RWPE1 (cell line): ENCODE data around the gene PLEKHO2.

ENCODE experiments used
- CTCF ChIA-PET: fragments of 350-600 bp; sonication (Branson Sonifier 250); formaldehyde crosslinking; extraction: SDS; loops from one replicate; lab custom pipeline; 2021; lab: Yijun Ruan, JAX
- POLR2A ChIA-PET: fragments of 400-600 bp; formaldehyde crosslinking; extraction: SDS; loops from one replicate; lab custom pipeline; 2020; ENCODE audit warnings: antibody characterized with exemption; ENCODE audit not compliant: low non-redundant PET; lab: Yijun Ruan, JAX
- DNase-seq: peaks from one replicate; pipeline ENCODE4 v3.0.0; 2012; ENCODE audit warnings: low spot score
- H3K27ac ChIP-seq: fragments of 450-650 bp; 2 replicates; pipeline ENCODE4 v1.5.1; 2017
- TF ChIP-seq, protein P1 (sequence below): fragments of 450-650 bp; conservative IDR thresholded peaks from 2 replicates; pipeline ENCODE4 v1.5.1; 2017; ENCODE audit warnings: low read depth, mild to moderate bottlenecking

The PLEKHO2 gene

DNA sequence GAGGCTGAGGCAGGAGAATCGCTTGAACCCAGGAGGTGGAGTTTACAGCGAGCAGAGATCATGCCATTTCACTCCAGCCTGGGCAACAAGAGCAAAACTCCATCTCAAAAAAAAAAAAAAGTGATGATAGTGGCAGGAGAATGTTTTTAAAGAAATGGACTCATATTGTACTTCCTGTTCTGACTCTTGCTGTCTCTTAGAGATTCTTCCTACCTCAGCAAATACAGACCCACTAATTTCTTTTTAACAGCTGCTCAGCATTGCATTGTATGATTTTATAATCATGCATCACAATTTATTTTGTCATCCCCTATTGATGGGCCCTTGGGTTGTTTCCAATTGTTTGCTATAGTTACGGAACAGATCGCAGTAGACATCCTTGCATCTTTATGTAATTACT is 61.1 kb downstream of the PLEKHO2 start:
- POLR2A ChIA-PET: no interaction called here
- CTCF ChIA-PET: no interaction called here
- DNase-seq: no peak

DNA sequence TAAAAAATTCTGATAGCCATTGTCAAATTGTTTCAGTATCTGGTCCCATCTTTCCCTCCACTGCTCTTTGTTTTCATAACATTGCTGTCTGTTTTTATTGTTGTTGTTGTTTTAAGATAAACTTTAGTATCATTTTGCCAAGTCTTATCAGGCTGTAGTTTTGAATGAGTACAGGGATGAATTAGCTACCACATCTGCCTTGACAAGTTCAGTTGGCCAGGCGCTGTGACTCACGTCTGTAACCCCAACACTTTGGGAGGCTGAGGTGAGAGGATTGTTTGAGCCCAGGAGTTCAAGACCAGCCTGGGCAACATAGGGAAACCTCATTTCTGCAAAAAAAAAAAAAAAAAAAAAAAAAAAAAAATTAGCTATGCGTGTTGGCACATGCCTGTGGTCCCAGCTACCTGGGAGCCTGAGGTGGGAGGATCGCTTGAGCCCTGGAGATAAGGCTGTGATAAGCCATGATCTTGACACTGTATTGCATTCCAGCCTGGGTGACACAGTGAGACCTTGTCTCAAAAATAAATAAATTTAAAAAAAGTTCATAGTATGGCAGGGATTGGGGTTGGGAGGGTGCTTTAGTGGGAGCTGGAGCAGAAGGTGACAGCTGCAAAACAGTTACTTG is 61.7 kb downstream of the PLEKHO2 start:
- H3K27ac ChIP-seq: no peak overlapping the region
- TF ChIP-seq, protein P1, sequence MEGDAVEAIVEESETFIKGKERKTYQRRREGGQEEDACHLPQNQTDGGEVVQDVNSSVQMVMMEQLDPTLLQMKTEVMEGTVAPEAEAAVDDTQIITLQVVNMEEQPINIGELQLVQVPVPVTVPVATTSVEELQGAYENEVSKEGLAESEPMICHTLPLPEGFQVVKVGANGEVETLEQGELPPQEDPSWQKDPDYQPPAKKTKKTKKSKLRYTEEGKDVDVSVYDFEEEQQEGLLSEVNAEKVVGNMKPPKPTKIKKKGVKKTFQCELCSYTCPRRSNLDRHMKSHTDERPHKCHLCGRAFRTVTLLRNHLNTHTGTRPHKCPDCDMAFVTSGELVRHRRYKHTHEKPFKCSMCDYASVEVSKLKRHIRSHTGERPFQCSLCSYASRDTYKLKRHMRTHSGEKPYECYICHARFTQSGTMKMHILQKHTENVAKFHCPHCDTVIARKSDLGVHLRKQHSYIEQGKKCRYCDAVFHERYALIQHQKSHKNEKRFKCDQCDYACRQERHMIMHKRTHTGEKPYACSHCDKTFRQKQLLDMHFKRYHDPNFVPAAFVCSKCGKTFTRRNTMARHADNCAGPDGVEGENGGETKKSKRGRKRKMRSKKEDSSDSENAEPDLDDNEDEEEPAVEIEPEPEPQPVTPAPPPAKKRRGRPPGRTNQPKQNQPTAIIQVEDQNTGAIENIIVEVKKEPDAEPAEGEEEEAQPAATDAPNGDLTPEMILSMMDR: no peak
- CTCF ChIA-PET: interaction anchor here (0.7 kb wide), 1 partner anchor 490 kb away, joined by 3 read pairs; no protein-coding TSS in a partner anchor
- POLR2A ChIA-PET: interaction anchor here (0.6 kb wide), 1 partner anchor 21 kb away, joined by 3 read pairs; no protein-coding TSS in a partner anchor
- DNase-seq: no peak

More for the DNA sequence above, 61.1 kb downstream of the PLEKHO2 start:
- H3K27ac ChIP-seq: no peak overlapping the region
- TF ChIP-seq, protein P1: no peak

DNA sequence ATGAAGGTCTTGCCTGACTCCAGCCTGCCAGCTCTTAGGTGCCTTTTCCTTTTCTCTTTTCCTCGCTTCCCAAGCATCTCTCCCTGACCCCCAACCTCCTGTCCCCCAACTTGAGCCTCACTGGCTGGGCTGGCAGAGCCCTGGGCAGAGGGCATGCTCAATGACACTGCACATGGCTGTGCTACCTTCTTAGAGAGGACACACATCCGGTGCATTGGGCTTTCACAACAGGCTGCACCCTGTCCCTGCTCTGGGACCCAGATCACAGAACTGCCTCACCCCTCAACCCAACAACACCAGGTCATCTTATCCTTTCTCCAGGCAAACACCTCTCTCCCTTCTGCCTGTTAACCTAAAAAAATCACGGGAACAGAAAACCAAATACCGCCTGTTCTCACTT is 62.5 kb downstream of the PLEKHO2 start:
- H3K27ac ChIP-seq: no peak overlapping the region
- POLR2A ChIA-PET: no interaction called here
- DNase-seq: no peak
- TF ChIP-seq, protein P1: no peak
- CTCF ChIA-PET: no interaction called here

DNA sequence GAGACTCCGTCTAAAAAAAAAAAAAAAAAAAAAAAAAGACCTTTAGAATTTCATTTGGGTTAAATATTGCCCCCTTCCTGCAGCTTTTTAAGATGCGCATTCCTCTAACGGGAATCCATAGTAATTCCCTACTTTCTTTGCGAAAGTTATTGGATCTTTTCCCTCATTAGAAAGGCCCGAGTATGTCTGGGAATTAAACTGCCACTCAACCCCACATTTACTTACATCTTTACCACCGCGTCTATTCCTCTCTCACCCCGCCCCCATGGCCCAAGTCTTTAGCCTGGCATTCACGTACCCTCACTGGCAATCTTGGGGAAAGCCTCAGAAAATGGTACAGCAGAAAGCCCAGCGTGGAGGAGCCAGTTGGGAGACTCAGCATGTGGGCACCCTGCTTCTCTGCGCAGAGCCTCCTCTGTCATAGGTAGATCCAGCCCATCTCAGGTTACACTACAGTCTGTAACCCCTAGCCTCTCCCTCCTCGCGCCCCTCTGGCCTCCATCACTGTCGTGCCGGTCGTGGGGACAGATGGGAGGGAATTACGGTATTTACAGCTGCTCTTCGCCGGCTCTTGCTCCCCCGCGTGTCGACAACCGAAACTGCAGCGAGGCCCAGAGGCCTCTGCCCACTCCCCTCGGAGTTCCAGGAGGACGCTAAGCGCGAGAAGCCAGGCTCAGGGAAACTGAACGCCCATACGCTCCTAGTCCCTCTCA is 63.6 kb downstream of the PLEKHO2 start:
- ChIA-PET POLR2A (no interaction called here), CTCF (interaction anchor here (0.6 kb wide), 1 partner anchor 453 kb away, joined by 5 read pairs; no protein-coding TSS in a partner anchor)
- no peak overlapping the region; the same call in 1 of the 2 replicates for H3K27ac ChIP-seq
- TF ChIP-seq, protein P1: peak; percentile 70; the same call in 1 of the 2 replicates
- peak; percentile 48 for DNase-seq

DNA sequence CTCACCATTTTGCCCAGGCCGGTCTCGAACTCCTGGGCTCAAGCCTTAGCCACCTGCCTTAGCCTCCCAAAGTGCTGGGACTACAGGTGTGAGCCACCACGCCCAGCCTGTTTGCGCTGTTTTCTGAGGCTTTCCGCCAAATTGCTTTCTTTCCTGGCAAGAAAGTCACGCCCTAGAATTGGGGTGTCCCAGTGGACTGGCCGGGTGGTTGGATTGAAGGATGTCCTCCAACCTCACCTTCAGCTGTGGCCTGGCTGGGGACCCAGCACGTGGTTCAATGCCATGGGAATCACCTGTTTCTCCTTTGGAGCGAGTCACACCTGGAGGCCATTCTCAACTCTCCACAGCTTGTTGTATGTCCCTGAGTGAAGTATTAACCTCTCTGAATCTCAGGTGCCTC is 64.2 kb downstream of the PLEKHO2 start:
- ChIA-PET POLR2A (no interaction called here), CTCF (no interaction called here)

DNA sequence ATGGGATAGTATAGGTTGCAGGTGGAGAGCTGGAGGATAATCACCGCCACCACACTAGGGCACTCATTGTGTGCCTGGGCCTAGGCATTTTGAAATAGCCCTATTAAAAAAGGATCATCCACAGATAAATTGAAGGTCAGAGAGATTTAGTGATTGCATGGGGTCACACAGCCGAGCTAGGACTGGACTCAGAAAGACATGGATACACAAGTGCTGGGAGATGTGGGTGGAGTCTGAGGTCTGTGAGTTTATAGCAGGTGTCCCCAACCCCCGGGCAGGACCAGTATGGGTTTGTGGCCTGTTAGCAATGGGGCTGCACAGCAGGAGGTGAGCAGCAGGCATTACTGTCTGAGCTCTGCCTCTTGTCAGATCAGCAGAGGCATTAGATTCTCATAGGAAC is 64.7 kb downstream of the PLEKHO2 start:
- no peak for DNase-seq
- POLR2A ChIA-PET: no interaction called here
- no peak overlapping the region for H3K27ac ChIP-seq
- TF ChIP-seq, protein P1: no peak
- CTCF ChIA-PET: no interaction called here

More for the DNA sequence above, 64.2 kb downstream of the PLEKHO2 start:
- TF ChIP-seq, protein P1: no peak
- DNase-seq: no peak
- H3K27ac ChIP-seq: no peak overlapping the region
